ENCODE measurements around the gene XPR1.
"Not testable (repeated sequence)": the region's sequence is repeated elsewhere in the genome, so short reads cannot be mapped to it uniquely, and the experiment has no call there.

The XPR1 gene

DNA sequence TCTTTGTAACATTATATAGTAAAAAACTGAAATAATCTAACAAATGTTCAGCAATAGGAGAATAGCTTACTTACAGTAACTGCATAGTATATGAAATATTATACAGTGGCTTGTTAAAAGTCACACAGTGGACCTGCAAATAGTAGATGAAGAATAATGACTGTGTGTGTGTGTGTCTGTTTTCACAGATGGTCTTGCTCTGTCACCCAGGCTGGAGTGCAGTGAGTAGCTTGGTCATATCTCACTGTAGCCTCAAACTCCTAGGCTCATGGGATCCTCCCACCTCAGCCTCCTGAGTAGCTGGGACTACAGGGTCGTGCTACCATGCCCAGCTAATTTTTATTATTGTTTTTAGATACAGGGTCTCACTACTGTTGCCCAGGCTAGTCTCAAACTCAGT is 213.5 kb downstream of the XPR1 start:
- no peak for DNase-seq

DNA sequence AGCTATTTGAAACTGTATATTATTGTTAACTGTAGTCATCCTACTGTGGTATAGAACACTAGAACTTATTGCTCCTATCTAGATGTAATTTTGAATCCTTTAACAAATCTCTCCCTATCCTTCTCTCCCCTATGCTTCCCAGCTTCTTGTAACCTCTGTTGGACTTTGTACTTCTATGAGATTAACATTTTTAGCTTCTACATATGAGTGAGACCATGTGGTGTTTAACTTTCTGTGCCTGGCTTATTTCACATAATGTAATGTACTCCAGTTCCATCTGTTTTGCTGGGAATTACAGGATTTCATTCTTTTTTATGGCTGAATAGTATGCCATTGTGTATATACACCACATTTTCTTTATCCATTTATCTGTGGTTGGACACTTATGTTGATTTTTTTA is 216.4 kb downstream of the XPR1 start:
- DNase-seq = no peak

DNA sequence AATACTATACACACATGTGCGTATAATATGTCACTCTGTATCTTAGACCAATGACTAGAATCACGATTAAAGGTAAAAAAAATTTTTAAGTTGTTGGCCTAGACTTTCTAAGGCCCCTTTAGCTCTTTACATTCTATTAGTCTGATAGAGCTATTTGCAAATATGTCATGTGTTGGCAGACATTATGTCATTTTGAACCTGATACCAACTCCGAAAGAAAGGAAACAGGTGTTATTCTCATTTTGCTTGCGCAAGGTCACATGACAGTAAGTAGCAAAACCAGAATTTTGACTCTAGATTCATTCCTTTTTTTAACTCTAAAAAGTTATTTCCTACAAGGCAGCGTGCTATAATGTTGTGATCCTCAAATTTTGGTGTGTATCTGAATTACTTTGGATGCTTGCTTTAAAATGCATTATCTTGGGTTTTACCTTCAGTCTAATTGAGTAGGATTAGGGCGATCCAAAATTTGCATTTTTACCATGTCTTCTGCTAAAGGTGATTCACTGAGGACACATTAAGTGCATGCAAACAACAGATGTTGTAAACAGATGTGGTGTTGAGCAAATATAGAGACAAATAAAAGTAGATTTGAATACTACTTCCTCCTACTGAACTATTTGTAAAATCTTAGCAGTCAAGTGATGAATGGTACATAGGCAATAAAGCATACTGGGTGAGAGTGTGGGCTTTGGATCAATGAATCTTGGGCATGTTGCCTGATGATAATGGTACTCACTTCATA is 217.4 kb downstream of the XPR1 start:
- no peak for DNase-seq

DNA sequence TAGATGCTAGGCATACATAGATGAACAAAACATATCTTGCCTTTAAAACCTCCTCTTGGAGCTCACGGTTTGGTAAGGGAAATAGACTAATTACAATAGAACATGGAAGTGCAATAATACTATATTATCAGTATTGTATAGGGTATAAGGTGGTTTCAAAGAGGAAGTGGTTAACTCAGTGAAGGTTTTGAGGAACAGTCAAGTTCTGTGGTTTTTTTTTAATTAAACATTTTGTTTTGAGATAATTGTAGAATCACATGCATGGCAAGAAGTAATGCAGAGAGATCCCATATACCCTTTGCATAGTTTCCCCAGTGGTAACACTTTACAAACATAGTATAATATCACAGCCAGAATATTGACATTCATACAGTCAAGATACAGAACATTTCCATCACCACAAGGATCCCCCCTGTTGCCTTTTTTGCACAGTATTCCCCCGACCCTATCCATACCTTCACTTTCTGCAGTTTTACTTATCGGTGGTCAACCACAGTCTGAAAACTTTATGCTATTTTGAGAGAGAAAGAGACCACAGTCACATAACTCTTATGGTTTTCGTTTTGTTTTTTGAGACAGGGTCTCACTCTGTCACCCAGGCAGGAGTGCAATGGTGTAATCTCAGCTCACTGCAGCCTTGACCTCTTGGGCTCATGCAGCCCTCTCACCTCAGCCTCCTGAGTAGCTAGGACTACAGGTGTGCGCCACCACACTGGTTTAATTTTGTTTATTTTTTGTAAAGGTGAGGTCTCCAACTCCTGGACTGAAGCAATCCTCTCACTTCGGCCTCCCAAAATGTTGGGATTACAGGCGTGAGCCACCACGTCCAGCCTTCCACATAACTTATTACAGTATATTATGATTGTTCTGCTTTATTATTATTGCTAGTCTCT is 220.4 kb downstream of the XPR1 start:
- DNase-seq = no peak

DNA sequence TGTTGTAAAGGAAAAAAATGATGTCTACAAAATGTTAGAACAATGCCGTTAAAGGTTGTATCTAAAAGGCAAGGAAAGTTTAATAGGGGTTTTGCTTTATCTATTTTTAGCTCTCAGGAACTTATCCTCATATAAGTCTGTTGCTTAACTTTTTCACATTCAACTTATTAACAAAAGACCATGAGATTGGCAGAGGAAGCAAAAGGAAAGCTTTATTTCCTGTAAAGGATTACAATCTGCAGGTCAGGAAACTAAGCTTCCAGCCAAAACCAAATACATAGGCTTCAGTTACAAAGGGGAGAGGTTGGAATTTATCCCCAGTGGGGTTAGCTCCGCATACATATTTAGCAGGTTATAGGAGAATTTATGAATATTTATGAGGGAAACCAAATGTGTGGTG is 222.2 kb downstream of the XPR1 start:
- no peak for DNase-seq

DNA sequence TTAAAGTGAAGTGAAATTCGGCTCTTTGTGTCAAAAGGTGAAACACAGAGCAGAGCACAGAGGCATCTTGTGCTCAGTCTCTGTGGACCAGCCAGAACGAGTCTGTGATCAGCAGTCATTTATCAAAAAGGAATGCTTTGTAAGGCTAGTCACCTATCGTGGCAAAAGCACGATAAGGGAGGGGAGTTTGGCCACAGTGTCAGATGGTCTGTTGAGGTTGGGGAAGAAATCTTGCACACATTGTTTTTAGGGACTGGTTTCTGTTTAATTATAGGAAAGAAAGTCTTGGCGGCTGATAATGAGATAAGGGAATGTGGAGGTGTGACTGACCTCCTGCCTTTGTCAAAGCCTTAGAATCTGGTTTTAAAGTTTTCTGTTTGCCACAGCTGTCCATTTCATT is 222.6 kb downstream of the XPR1 start:
- DNase-seq = no peak

DNA sequence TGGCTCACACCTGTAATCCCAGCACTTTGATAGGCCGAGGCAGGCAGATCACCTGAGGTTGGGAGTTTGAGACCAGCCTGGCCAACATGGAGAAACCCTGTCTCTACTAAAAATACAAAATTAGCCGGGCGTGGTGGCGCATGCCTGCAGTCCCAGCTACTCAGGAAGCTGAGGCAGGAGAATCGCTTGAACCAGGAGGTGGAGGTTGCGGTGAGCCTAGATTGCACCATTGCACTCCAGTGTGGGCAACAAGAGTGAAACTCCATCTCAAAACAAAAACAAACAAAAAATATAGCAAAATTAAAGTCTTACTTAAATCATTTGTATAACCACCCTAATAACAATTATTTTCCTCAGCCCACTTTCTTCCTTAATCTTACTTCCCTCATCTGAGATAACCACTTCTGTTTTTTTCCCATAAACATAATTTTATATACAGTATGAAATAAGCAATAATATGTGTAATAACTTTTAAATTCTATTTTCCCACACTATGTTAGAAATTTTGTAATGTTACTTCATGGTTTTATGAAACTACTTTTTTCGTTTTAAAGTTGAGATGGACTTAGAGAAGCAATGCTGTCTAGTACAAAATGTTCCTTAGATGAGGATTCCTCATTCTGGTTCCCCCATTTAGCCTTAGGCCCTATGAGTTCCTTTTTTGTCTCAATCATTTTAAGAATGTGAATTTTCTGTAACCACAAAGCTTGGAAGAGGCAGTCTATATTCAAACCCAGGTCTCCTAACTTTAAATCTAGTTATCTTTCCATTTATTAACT is 226.3 kb downstream of the XPR1 start:
- not testable (repeated sequence) for DNase-seq

DNA sequence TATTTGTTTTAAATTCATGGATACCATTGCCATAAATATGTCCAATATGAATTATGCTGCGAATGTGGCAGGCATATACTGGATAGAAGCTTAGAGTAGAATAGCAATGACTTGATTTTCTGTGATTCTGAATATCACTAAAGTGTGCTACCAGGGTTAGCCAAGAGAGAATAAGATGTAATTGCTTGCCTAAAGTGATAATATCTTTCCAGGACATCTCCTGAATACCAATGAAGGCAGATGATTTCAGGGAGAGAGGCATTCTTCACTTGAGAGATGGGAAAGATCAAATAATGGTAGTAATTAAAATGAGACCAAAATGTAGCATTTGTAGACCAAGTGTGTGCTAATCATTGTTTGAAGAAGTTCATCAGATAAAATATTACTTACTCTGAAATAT is 227.5 kb downstream of the XPR1 start:
- no peak for DNase-seq

DNA sequence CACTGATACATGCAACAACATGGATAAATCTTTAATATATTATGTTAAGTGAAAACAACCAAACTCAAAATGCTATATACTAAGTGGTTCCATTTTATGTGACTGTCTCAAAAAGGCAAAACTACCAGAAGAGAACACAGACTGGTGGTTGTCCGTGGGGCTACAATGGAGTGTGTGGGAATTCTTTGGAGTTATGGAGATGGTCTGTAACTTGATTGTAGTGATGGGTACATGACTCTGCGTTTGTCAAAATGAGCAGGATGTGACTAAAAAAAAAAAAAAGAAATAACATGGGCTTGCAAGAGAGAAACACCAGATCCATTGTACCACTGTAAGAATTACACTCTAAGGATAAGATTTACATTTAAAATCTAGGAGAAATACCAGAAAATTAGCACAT is 228.7 kb downstream of the XPR1 start:
- no peak for DNase-seq

DNA sequence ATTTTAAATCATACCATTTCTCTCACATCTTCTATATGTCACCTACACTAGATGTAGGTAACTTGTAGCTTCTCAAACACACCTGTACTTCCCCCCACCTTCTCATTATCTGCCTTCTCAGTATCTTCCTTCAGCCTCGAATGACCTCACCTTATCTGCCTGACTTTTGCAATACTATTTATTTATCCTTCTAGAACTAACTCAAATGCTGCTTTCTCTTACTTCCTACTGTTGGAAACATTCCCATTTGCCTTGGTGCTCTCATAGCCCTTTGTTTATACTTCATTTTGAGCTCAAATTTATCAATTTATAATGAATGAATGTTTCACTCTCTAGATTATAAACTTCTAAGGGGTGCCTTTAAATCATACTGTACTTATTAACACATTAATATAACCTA is 230.5 kb downstream of the XPR1 start:
- no peak for DNase-seq

DNA sequence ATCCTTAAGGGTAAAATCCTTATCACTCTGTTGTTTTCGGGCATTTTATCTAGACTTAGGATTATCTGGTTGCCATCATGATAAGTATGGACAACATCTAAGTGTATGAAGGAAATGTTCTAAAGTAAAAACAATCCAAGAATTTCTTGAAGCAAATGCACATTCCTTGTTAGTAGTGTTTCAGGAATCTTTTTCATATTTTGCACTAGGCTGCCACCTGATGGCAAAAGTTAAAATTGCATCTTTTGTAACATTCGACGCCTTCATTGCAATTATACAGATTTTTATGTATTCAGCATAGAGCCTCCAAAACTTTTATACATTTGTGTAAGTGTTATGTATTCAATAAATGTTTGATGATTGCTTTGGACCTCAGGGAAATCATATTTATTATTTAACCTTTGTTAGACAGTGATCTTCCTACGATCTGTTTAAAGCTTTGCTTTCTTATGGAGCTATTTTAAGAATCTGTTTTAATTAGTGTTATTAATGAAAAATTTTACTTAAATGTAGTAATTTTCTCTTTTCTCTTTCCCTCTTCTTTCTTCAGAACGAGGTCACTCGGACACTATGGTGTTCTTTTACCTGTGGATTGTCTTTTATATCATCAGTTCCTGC is 231.4 kb downstream of the XPR1 start:
- peak; percentile 39 for DNase-seq

DNA sequence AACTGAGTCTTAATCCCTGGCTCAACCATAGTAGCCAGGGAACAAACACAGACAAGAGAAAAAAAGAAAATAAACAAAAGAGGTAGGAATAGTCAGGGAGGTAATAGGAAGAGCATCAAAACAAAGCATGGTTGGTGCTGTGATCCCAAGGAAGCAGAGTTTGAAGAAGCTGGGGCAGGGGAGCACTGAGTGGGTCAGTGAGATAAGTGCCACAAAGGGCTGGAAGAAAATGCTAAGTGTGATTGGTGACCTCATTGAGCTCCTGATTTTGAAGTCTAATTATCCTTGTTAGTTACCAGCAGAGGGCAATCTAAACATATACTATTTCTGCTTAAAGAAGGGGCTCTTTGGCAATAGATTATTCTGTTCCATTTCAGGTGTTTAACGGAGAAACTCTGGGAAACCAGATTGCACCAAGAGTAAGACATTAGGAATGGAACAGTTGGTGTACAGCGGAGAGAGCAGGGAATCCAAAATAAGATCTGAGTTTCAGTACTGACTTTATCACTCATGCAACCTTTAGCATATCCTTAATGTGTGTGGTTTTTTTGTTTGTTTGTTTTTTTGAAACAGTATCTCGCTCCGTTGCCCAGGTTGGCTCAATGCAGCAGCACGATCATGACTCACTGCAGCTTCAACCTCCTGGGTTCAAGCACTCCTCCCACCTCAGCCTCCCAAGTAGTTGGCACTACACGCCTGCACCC is 250.1 kb downstream of the XPR1 start:
- peak; percentile 73 for DNase-seq

DNA sequence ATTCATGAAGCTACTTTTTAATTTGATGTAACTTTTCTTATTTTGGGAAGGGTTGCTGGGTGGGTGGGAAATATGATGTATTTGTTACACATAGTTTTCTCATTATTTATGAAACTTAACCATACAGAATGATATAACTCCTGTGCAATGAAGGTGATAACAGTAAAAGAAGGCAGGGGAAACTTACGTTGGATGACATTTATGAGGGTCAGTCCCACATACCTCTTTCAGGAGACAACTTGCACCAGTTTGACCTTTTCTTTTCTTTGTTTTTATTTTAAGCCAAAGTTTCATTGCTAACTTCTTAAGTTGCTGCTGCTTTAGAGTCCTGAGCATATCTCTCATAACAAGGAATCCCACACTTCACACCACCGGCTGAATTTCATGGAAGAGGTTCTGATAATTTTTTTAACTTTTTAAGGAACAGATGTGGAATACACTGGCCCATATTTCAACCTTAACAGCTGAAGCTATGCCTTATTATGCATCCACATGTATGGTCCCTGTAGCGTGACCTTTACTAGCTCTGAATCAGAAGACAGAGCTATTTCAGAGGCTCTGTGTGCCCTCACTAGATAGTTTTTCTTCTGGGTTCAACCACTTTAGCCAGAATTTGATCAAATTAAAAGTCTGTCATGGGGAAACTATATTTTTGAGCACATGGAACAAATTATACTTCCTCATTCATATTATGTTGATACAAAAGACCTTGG is 252.9 kb downstream of the XPR1 start:
- DNase-seq = no peak

DNA sequence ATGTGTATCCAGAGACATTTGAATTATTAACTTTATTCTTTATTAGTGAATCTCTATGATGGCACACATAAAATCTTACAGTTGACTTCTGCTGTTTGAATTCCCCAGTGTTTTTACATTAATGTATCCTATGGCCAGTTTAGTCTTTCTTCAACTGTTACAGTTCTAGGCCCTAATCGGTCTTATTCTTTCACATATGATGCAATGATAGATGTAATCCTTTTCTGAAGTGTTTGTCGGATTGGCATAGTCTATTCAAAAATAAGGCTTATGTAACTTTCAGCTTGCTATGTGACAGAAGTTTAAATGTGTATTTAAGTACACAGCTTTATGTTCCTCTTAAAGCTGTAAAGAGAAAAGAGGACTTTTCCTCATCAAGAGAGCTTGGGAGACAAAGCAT is 254.5 kb downstream of the XPR1 start:
- DNase-seq = no peak

DNA sequence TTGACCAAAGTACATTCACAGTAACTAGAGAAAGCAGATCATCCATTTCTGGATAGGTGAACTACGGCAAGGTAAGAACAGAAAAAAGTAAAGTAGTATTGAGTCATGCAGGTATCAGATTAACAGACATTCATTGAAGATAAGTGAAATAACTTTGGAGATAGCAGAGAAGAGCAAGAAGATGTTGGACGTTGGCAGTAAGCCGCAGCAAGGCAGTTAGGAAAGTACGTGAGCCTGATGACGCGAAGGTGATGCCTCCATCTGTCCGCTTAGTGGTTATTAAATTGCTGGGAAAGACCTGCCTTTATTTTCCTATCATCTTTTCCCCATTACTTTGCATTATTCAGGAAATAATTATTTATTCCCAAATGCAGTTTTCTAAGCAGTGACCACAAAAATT is 256.0 kb downstream of the XPR1 start:
- no peak for DNase-seq

DNA sequence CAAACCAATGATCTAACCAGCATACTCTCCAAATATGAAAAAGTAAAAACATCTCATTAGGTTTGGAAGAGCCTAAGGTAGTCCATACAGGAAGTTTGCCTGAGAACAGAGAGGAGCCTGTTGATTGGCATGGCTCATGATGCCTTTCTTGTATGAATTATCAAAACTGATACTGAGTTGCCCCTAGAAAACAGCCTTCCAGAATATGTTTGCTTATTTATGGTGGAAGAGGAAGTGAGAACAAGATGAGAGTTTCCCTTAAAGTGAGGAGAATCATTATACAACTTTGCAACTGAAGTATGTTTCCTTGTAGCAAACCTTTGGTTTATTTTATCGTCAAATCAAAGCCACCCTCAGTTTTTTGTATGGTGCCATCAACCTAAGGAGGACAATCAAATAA is 257.0 kb downstream of the XPR1 start:
- no peak for DNase-seq

DNA sequence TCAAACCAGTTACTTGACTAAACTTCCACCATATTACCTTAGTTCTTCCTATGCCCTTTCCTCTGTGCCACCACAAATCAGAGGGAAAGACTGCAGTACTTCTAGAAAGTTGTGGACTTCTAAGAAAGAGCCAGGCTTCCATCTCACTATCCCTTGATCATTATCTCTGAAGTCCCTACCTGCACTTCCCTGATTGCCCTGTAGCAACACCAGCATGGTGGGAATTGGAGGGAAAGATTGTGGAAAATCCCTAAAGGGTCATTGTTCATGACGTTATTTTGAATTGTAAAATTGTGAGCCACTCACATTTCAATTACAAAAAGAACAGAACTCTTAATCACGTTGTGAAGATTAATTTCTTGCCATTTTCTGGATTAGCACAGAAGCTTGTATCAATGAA is 257.5 kb downstream of the XPR1 start:
- no peak for DNase-seq

DNA sequence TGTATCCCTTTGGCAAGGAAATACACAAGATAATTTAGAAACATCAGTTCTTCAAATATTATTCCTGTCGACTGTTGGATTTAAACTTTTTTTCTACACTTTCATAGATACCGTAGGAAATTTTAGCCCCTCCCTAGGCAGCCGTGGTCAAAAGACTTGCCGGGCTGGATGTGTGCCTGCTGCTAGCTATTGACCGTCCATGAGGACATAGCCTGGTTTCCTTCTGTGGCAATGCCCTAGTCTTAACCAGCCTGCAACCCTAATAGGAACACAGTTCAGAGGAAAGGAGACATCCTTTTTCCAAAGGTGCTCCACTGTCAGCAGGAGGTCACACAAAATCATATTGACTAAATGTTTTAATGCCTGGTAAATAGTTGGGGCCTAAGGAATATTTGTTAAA is 260.4 kb downstream of the XPR1 start:
- no peak for DNase-seq

DNA sequence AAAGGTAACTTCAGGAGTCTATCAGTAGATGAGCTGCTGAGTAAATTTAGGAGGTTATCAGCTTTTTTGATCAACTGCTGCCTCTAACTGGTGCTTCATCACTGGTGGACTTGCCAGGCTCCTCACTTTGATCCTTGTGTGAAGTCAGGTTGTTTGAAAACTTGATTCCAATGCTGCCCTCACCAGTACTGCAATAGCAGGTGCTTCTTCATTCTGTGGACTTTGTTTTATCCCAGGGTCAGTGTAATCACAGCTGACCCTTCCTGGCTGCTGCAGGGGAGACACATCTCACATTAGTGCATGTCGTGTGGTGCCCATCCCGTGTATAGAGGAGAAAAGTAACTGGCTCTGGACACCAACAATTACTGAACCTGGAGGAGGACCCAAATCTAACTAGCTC is 260.9 kb downstream of the XPR1 start:
- no peak for DNase-seq

DNA sequence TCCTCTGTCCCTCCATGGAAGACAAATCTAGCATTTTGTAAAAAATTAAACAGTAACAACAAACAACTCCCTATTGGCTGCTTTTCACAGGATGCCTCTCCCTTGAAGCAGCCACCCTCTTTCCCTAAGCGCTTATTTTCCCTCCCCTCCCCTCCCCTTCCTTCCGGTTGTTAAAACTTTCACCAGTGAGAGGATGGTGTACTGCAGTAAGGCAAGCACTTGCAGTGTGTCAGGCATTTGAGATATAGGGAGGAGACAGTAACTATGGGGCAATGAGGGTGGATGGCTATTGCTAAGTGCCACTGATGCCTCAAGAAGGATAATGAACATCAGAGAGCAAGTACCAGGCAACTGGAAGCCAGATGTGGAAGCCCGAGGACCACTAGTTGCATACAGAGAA is 261.8 kb downstream of the XPR1 start:
- DNase-seq = no peak

DNA sequence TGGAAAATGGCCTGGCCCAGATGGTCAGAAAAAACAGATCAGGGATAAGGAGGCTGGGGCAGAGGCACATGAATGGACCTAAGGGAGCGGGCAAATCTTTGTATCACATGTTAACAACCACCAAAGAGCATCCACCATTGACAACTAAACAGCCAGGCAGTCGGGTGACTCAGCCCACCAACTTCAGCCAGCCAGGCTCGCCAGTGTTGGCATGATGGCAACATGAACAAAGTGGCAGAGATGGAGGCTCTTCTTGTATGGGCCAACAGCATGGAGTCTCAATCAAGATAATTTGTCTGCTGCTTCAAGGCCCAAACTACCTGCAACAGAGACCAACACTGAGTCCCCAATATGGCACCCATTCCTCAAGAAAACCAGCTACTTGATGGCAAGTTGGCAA is 264.3 kb downstream of the XPR1 start:
- no peak for DNase-seq
